ENCODE measurements around the gene ANKS1A.

ANKS1A gene

DNA sequence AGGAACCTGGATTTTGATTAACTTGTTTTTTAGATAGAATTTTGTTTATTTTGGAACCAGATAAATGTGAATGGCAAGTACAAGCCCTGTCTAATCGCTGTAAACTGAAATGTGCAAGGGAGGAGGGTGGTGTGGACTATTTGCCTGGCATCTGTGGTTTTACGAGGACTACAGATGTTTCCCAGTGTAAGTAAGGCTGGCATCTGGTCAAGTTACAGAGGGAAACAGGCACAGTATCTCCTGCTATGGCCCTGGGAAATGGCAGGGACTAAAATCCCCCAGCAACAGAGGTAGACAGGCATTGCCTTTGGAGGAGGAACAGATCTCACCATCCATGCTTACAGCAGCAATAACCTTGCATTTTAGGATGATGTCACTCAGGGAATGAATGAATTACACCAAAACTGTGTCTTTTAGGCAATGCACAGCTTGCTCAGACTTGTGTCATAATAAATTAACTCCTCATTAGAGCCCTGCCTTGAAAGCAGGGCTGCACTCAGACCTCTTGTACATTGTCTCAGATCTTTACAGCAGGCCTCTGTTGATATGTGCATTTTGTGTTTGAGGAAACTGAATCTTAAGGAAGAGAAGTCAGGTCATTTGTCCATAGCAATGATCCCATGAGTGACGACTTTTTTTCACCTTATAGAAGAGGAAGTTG, 155.8 kb downstream of the ANKS1A start:
- H3K36me3 ChIP-seq (ENCODE audit: control insufficient read depth, insufficient read depth, low read length): peaks cover 9% of the 10 kb centered on the region; the same call in 1 of the 2 replicates
- peaks cover 76% of the 10 kb centered on the region for H3K4me1 ChIP-seq (ENCODE audit: control insufficient read depth, insufficient read depth, low read length)
- H3K9me3 ChIP-seq (ENCODE audit: control insufficient read depth, insufficient read depth, low read depth, low read length): no peaks in the 10 kb centered on the region
- no peak overlapping the region for H3K4me3 ChIP-seq (ENCODE audit: low read depth, low read length)
- H3K27me3 ChIP-seq (ENCODE audit: control insufficient read depth, insufficient read depth, low read length): no peaks in the 10 kb centered on the region
- H3K9ac ChIP-seq (ENCODE audit: low read length): peak overlapping the region; percentile 1
- peak overlapping the region; percentile 67 for H3K27ac ChIP-seq (ENCODE audit: low read depth, low read length)

DNA sequence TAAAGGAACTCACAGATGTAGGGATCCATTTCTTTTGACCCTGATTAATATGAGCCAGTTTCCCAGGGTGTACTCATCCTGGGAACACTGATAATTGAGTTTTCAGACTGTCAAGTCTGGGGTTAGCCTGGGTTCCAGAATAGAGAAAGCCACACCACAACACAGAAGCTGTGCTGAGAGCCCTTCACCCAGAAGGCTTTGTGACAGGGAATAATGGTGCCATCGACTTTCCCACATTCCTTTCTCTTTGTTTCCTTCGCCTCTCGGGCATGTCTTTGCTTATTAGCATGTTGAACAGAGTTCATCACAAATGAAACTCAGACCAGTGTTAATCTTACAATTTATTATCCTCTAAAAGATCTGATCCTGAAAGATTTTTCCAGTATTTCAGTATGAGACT, 157.0 kb downstream of the ANKS1A start:
- peaks cover 77% of the 10 kb centered on the region for H3K4me1 ChIP-seq (ENCODE audit: control insufficient read depth, insufficient read depth, low read length)
- H3K27ac ChIP-seq (ENCODE audit: low read depth, low read length): no peak overlapping the region
- H3K9ac ChIP-seq (ENCODE audit: low read length): no peak overlapping the region
- H3K9me3 ChIP-seq (ENCODE audit: control insufficient read depth, insufficient read depth, low read depth, low read length): no peaks in the 10 kb centered on the region
- no peak overlapping the region for H3K4me3 ChIP-seq (ENCODE audit: low read depth, low read length)
- H3K36me3 ChIP-seq (ENCODE audit: control insufficient read depth, insufficient read depth, low read length): peaks cover 8% of the 10 kb centered on the region; the same call in 1 of the 2 replicates
- H3K27me3 ChIP-seq (ENCODE audit: control insufficient read depth, insufficient read depth, low read length): no peaks in the 10 kb centered on the region

DNA sequence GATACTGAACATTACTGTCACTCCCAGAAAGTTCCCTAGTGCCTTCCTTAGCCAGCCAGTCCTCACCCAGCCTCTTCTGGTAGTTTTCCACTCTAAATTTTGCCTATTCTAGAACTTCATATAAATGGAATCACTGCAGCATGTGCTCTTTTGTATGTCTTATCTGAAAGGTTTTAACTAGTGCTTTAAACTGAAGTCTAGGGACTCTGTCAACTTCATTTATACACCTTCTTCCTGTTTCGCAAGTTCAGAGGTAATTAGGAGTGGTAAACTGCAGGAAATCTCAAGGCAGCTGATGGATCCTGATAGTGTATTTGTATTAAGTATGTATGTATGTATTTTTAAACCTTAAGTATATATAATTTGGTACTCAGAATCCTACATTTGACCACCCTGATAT, 157.8 kb downstream of the ANKS1A start:
- H3K4me3 ChIP-seq (ENCODE audit: low read depth, low read length): no peak overlapping the region

GRCh38 chr6:35047265-35048011, 158.4 kb downstream of the ANKS1A start:
- Histone ChIP-seq H3K36me3 (ENCODE audit: control insufficient read depth, insufficient read depth, low read length) (peaks cover 5% of the 10 kb centered on the region), H3K9ac (ENCODE audit: low read length) (peak overlapping the region; percentile 87), H3K4me3 (ENCODE audit: low read depth, low read length) (no peak overlapping the region), H3K4me1 (ENCODE audit: control insufficient read depth, insufficient read depth, low read length) (peaks cover 75% of the 10 kb centered on the region), H3K27ac (ENCODE audit: low read depth, low read length) (peak overlapping the region; percentile 75), H3K27me3 (ENCODE audit: control insufficient read depth, insufficient read depth, low read length) (no peaks in the 10 kb centered on the region), H3K9me3 (ENCODE audit: control insufficient read depth, insufficient read depth, low read depth, low read length) (no peaks in the 10 kb centered on the region)

More for the DNA sequence above, 157.8 kb downstream of the ANKS1A start:
- Histone ChIP-seq H3K27me3 (ENCODE audit: control insufficient read depth, insufficient read depth, low read length) (no peaks in the 10 kb centered on the region), H3K4me1 (ENCODE audit: control insufficient read depth, insufficient read depth, low read length) (peaks cover 77% of the 10 kb centered on the region), H3K9me3 (ENCODE audit: control insufficient read depth, insufficient read depth, low read depth, low read length) (no peaks in the 10 kb centered on the region), H3K9ac (ENCODE audit: low read length) (no peak overlapping the region), H3K27ac (ENCODE audit: low read depth, low read length) (peak overlapping the region; percentile 75), H3K36me3 (ENCODE audit: control insufficient read depth, insufficient read depth, low read length) (peaks cover 7% of the 10 kb centered on the region)

DNA sequence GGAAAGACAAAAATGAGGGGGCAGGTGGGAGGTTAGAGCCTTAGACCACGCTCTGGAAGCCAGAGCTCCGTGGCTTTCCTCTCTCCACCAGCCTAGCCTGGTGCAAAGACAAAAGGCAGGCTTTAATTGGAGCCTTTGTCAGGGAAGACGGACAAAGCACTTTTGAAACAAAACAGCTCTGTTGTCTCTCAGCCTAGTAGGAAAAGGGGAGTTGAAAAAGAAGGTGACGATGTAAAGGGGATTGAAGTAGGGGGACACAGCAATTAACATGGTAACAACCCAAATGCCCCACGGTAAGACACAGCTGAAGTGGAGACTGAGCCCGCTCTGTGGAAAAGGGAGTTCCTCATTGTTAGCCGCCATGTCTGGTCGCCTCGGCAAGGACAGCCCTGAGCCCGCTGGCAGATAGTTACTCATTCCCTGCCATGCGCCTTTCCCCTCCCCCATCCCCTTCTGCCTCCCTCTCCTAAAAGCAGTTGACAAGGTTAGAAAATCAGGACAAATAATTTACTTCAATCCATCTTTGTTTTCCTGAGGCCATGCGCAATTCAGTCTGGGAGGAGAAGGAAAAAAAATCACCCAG, 159.1 kb downstream of the ANKS1A start:
- Histone ChIP-seq H3K9ac (ENCODE audit: low read length) (peak overlapping the region; percentile 87), H3K4me1 (ENCODE audit: control insufficient read depth, insufficient read depth, low read length) (peaks cover 68% of the 10 kb centered on the region), H3K9me3 (ENCODE audit: control insufficient read depth, insufficient read depth, low read depth, low read length) (no peaks in the 10 kb centered on the region), H3K36me3 (ENCODE audit: control insufficient read depth, insufficient read depth, low read length) (peaks cover 5% of the 10 kb centered on the region), H3K4me3 (ENCODE audit: low read depth, low read length) (peak overlapping the region; percentile 15; the same call in 1 of the 2 replicates), H3K27me3 (ENCODE audit: control insufficient read depth, insufficient read depth, low read length) (no peaks in the 10 kb centered on the region), H3K27ac (ENCODE audit: low read depth, low read length) (peak overlapping the region; percentile 75)

- Histone ChIP-seq H3K27ac (ENCODE audit: low read depth, low read length) (peak overlapping the region; percentile 75), H3K4me3 (ENCODE audit: low read depth, low read length) (no peak overlapping the region), H3K27me3 (ENCODE audit: control insufficient read depth, insufficient read depth, low read length) (no peaks in the 10 kb centered on the region), H3K9ac (ENCODE audit: low read length) (peak overlapping the region; percentile 87), H3K36me3 (ENCODE audit: control insufficient read depth, insufficient read depth, low read length) (peaks cover 5% of the 10 kb centered on the region), H3K9me3 (ENCODE audit: control insufficient read depth, insufficient read depth, low read depth, low read length) (no peaks in the 10 kb centered on the region), H3K4me1 (ENCODE audit: control insufficient read depth, insufficient read depth, low read length) (peaks cover 62% of the 10 kb centered on the region)
Observed at GRCh38 chr6:35048631-35049083, 159.6 kb downstream of the ANKS1A start.

- Histone ChIP-seq H3K9ac (ENCODE audit: low read length) (peak overlapping the region; percentile 87), H3K27me3 (ENCODE audit: control insufficient read depth, insufficient read depth, low read length) (no peaks in the 10 kb centered on the region), H3K9me3 (ENCODE audit: control insufficient read depth, insufficient read depth, low read depth, low read length) (no peaks in the 10 kb centered on the region), H3K36me3 (ENCODE audit: control insufficient read depth, insufficient read depth, low read length) (peaks cover 8% of the 10 kb centered on the region), H3K27ac (ENCODE audit: low read depth, low read length) (peak overlapping the region; percentile 75; the same call in 1 of the 2 replicates), H3K4me3 (ENCODE audit: low read depth, low read length) (no peak overlapping the region), H3K4me1 (ENCODE audit: control insufficient read depth, insufficient read depth, low read length) (peaks cover 57% of the 10 kb centered on the region)
Observed at GRCh38 chr6:35049156-35049735, 160.2 kb downstream of the ANKS1A start.

DNA sequence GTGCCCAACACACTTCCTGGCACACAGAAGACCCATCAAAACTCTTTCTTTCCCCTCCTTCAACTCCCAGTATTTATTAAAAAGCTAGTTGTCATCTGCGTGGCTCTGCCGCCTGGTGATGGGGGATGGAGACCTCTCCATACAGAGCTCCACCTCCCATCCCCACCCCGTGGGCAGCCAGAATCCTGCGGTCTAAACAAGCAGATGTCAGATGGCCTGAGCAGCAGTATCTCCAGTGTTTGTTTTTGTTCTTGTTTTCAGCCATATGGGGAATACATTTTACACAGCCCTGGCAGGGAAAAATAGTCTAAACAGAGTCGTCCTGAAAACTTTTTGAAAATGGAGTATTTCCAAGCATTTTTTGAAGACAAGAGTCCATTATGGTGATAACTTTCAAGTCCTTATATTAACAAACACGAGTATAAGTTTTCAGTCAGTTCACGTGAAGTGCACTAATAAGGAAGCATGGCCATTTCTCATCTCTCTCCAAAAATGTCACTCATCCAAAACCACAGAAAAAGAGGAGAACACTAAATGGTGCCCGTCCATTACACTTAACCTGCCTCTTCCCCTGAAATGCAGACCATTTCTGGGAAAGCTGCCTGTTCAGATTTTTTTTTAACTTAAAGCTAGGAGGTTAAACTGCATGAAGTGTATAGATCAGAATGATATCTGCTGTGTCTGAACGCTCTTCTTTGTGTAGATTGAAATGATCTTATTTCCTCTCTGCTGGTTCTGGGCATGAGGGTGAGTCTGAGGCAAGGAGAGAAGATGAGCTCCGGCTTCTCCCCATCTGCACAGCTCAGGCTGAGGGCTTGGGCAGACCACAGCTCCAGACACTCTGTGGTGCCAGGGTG, 161.1 kb downstream of the ANKS1A start:
- H3K4me3 ChIP-seq (ENCODE audit: low read depth, low read length): no peak overlapping the region
- H3K27ac ChIP-seq (ENCODE audit: low read depth, low read length): no peak overlapping the region
- no peak overlapping the region for H3K9ac ChIP-seq (ENCODE audit: low read length)
- no peaks in the 10 kb centered on the region for H3K9me3 ChIP-seq (ENCODE audit: control insufficient read depth, insufficient read depth, low read depth, low read length)
- H3K36me3 ChIP-seq (ENCODE audit: control insufficient read depth, insufficient read depth, low read length): peaks cover 13% of the 10 kb centered on the region
- peaks cover 48% of the 10 kb centered on the region for H3K4me1 ChIP-seq (ENCODE audit: control insufficient read depth, insufficient read depth, low read length)
- H3K27me3 ChIP-seq (ENCODE audit: control insufficient read depth, insufficient read depth, low read length): no peaks in the 10 kb centered on the region

GRCh38 chr6:35050757-35051330, 161.8 kb downstream of the ANKS1A start:
- H3K36me3 ChIP-seq (ENCODE audit: control insufficient read depth, insufficient read depth, low read length): peaks cover 16% of the 10 kb centered on the region
- no peak overlapping the region for H3K27ac ChIP-seq (ENCODE audit: low read depth, low read length)
- no peaks in the 10 kb centered on the region for H3K9me3 ChIP-seq (ENCODE audit: control insufficient read depth, insufficient read depth, low read depth, low read length)
- H3K4me3 ChIP-seq (ENCODE audit: low read depth, low read length): no peak overlapping the region
- peaks cover 41% of the 10 kb centered on the region for H3K4me1 ChIP-seq (ENCODE audit: control insufficient read depth, insufficient read depth, low read length)
- no peak overlapping the region for H3K9ac ChIP-seq (ENCODE audit: low read length)
- H3K27me3 ChIP-seq (ENCODE audit: control insufficient read depth, insufficient read depth, low read length): no peaks in the 10 kb centered on the region

DNA sequence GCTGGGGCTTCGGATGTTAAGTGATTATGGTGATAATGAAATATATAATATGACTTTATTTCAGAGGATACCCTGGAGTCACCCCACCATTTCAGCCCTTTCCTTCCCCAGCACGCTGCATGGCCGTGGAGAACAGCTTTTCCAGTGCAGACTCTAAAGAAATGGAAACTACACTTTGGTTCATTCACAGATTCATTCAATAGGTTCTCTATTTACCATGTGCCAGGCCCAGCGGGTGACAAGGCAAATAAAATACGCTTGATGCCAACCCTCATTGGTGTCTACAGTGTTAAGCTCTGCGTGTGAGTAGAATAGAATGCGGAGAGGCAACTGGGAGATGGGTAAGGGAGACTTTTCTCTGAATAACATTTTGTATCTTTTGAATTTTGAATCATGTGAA, 162.3 kb downstream of the ANKS1A start:
- Histone ChIP-seq H3K9me3 (ENCODE audit: control insufficient read depth, insufficient read depth, low read depth, low read length) (no peaks in the 10 kb centered on the region), H3K4me1 (ENCODE audit: control insufficient read depth, insufficient read depth, low read length) (peaks cover 35% of the 10 kb centered on the region), H3K36me3 (ENCODE audit: control insufficient read depth, insufficient read depth, low read length) (peaks cover 18% of the 10 kb centered on the region), H3K9ac (ENCODE audit: low read length) (no peak overlapping the region), H3K4me3 (ENCODE audit: low read depth, low read length) (no peak overlapping the region), H3K27ac (ENCODE audit: low read depth, low read length) (no peak overlapping the region), H3K27me3 (ENCODE audit: control insufficient read depth, insufficient read depth, low read length) (no peaks in the 10 kb centered on the region)

Data from HUES6 (cell line).